A204.1 (cell line): ENCODE measurements around the gene GRID2.
"Not testable (repeated sequence)": the region's sequence is repeated elsewhere in the genome, so short reads cannot be mapped to it uniquely, and the experiment has no call there.

Experiments used
- FAIRE-seq: peaks from 2 replicates; lab custom pipeline; 2012; peaks lifted over from hg19 to GRCh38; lab: Jason Lieb, UNC

Gene GRID2

DNA sequence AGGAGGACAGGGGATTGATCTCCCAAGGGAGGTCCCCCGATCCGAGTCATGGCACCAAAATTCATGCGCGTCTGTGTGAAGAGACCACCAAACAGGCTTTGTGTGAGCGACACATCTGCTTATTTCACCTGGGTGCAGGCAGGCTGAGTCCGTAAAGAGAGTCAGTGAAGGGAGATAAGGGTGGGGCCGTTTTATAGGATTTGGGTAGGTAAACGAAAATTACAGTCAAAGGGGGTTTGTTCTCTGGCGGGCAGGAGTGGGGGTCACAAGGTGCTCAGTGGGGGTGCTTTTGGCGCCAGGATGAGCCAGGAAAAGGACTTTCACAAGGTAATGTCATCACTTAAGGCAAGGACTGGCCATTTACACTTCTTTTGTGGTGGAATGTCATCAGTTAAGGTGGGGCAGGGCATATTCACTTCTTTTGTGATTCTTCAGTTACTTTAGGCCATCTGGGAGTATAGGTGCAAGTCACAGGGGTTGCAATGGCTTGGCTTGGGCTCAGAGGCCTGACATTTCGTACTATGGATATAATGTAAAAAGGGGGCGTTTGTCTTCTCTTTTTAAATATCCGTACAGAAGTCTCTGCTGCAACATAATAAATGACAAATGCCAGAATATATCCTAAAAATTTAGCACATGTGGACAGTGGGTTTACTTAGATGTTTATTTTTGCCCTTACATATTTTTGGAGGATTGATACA, 140.5 kb downstream of the GRID2 start:
- FAIRE-seq, result not testable (repeated sequence)

- no peak for FAIRE-seq
Observed at GRCh38 chr4:92445127-92445526, 141.4 kb downstream of the GRID2 start.

DNA sequence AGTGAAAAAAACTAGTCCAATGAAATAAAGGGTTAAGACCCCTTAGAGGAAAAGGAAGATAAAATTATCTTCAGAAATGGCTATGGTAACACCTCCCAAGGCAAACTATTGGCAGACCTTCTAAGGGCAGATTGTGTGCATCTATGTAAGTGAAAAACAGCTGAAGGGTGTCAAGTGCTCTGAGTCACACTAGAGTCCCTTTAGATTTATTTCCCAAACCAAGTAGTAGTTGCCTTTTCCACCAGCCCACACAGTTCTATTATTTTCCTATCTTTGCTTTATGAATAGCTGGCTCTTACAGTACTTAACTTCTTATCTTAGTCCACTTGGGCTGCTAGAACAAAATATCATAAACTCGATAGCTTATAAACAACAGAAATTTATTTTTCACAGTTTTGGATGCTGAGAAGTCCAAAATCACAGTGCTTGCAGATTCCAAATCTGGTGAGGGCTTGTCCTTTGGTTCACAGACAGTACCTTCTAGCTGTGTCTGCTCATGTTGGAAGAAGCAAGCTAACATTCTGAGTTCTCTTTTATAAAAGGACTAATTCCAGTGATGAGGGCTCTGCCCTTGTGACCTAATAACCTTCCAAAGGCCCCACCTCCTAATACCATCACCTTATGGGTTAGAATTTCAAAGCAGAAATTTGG, 143.6 kb downstream of the GRID2 start:
- FAIRE-seq, result no peak

- FAIRE-seq, result not testable (repeated sequence)
Observed at GRCh38 chr4:92448176-92448575, 144.4 kb downstream of the GRID2 start.

GRCh38 chr4:92450694-92451093, 146.9 kb downstream of the GRID2 start:
- FAIRE-seq, result peak; percentile 99

DNA sequence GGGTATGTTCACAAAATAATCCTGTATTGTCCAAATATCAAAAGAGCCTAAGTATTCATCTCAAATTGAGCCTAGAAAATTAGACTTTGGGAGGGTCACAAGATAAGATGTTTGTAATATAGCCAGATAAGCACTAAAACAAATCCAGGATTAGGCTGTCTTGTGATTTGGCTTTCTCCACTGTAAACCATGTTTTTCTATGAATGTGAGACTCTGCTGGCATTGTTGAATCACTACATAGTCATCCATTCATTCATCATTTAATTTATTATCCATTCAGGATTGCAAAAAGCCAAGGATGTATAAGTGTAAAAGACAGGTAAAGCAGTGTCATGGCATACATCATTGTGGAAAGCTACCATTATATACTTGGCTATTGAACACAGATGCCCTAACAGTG, 148.0 kb downstream of the GRID2 start:
- no peak for FAIRE-seq

GRCh38 chr4:92452383-92452782, 148.6 kb downstream of the GRID2 start:
- not testable (repeated sequence) for FAIRE-seq

- FAIRE-seq, result no peak
Observed at GRCh38 chr4:92455329-92455839, 151.6 kb downstream of the GRID2 start.

DNA sequence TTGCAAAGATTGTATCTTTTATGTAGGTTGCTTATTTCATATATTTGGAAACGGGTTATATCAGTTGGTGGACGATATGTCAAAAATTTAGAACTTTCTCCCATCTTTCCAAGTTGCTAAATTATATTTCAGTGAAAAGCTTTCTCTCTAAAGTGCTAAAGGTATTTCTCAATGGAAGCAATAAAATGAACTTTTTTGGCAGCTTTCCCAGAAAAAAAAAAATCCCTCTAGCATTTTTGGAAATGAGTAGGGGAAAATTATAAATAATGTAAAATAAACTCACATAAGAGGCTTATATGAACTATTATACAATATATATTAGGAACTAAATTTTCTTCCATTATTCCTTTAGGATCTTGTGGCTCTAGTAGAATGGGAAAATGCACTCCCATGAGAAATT, 152.2 kb downstream of the GRID2 start:
- FAIRE-seq, result no peak

DNA sequence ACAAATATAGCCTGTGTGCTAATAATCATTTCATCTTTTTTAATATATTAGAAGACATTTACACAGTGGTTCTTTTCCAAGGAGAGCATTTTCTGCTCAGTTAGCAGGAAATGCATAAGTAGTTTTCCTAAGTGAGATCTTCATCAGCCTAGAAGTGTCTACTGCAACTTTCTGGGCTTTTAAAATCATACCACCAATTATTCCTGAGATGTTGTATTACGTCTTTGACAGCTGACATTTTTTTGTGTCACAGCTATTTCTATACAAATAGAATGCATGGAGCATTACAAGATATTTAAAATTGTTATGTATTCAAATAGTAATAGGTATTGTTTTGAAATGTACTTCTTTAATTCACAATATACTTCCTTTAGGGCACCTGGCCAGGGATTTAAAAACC, 158.0 kb downstream of the GRID2 start:
- FAIRE-seq, result no peak

DNA sequence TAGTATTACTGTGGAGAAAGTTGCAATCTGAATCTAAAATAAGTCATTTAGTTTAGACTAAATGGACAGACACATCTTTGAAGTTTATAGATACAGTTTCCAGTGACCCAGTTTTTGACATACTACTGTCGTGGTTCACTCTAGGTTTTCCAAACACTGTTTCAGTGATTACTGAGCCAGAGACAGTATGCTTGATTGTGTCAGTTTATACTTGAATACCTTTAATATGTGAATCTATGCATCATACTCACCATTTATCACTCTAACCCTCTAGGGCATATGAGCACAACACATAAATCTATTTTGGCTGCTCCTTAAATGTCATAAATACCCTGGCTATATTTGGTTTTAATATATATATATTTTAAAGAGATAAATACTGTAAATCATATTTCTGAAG, 173.5 kb downstream of the GRID2 start:
- no peak for FAIRE-seq

GRCh38 chr4:92483341-92483740, 179.6 kb downstream of the GRID2 start:
- no peak for FAIRE-seq

- no peak for FAIRE-seq
Observed at GRCh38 chr4:92488496-92488895, 184.7 kb downstream of the GRID2 start.

DNA sequence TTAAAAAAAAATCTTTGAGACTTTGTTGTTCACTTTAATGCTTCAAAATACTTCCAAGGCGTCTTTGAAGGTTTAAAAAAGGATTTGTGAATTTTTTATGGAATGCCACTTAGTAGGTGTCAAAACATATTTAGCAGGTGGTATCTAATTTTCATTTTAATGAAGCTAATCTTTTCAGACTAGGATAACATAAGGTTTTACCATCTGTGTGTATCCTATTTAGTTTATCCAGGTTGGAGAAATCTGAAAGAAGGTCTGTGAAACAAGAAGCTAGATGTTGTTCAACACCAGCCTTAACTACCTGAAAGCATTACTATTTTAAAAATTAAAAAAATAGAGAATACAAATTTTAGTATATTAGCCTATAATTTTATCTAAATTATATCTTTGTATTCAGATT, 193.4 kb downstream of the GRID2 start:
- no peak for FAIRE-seq

- FAIRE-seq, result no peak
Observed at GRCh38 chr4:92501456-92501855, 197.7 kb downstream of the GRID2 start.

DNA sequence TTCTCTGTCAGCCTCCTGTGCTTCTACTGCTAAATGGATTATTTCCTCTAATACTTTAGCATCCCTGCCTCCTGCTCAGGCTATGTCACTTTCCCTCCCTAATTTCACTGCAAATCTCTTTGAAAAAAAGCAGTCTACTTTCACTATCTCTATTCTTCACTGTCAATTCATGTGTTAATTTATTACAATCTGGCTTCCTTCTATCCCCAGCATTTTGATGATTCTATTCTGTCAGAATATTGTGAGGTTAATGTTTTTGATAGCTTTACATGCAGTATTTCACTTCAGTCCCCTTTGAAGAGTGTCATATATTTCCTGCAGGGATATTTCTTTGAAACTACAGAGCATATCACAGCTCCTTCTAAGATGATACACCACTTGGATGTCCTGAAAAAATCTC, 203.2 kb downstream of the GRID2 start:
- no peak for FAIRE-seq

DNA sequence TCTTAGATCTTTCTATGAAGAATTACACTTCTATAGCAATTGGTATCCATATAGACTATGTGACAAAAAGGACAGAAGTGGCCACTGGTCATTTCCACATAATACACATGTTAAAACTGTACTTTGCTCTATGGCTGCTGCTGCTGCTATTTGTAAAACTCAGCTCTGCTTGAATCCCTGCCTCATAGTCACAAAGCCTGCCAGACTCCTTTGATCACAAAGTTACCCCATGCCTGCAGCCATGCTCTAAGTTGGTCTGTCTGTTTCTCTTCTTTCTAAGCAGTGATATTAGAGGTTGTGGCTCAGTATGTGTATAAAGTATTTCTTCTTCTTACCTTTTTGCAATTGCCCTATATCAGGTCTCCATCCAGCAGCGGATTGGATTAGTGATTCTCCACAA, 210.9 kb downstream of the GRID2 start:
- FAIRE-seq, result no peak

DNA sequence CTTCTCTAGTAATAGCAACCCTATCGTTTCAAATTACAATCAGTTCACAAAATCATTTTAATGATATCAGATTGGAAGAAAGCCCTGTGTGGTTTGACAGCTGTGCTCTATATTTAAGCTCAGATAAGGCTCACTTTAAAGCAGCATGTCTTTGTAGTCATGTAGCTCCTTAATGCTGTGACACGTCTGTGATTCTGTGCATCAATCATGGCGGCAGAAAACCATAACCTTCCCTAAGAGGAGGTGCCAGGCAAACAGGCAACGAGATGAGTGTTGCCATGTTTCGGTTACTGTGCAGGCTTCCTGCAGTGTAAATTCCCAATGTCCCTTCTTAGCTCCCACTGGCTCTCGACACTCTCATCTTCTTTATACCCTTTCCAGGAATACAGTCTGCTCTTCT, 212.7 kb downstream of the GRID2 start:
- FAIRE-seq, result no peak

- FAIRE-seq, result no peak
Observed at GRCh38 chr4:92519727-92520126, 216.0 kb downstream of the GRID2 start.

GRCh38 chr4:92520563-92520962, 216.8 kb downstream of the GRID2 start:
- no peak for FAIRE-seq

GRCh38 chr4:92521941-92522340, 218.2 kb downstream of the GRID2 start:
- FAIRE-seq, result no peak

DNA sequence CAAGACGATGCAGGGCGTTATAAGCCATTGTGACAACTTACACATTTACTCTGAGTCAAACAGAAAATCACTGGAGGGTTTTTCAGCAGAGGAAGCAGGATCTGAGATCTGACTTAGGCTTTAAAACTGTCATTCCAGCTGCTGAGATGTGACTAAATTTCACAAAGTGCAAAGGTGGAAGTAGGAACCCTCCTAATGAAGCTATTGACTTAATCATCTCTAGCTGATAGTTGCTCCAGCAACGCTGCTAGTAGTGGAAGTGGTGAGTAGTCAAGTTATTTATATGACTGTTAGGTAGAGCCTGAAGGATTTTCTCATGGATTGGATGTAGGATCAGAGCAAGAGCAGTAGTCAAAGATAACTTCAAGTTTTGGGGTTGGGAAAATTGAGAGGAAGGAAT, 218.6 kb downstream of the GRID2 start:
- FAIRE-seq, result no peak

DNA sequence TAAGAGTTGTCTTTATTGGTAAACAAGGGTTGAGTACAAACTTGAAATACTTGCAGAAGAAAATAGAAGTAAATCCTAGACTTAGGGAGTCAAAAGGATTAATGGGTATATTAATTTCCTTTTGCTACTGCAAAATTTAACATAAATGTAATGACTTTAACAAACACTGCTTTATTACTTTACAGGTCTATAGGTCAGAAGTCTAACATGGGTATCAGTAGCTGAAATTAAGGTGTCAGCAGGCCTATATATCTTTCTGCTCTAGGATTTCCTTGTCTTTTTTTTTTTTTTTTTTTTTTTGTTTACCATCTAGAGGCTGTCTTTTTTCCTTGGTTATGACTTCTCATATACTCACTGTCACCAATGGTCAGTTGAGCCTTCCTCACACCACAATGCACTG, 220.4 kb downstream of the GRID2 start:
- FAIRE-seq, result no peak

DNA sequence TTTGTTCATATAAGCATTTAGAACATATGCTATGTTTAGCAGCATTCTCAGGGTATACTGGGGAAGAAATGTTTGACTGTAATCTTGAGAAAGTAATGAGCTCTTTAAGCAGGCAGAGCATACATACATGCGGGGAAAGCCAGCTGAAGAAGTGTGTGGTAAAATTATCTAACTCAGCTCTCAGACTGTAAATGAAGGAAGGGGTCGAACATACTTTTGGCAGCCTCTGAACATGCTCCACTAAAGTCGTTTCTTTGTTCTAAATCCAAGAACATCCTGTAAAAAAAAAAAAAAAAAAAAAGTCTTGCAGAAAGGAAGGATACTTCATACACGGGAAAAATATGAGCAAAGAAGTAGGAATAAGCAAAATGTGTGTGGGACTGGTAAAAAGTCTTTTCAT, 224.8 kb downstream of the GRID2 start:
- no peak for FAIRE-seq
